Right cardiac atrium (tissue), 5 donors: ENCODE data around the gene PRIM2. TPM values are rescaled to one million over a fixed set of nuclear protein-coding genes. Genes with fewer than 3 reads are reported as not detected.
"Not testable (repeated sequence)": the region's sequence is repeated elsewhere in the genome, so short reads cannot be mapped to it uniquely, and the experiment has no call there.

Experiments used
- ATAC-seq, 2 donors: fragments of 200-7000 bp; cut with Tn5 transposase; one replicate each; pipeline versions ENCODE4 v1.8.0 to v1.9.1; 2020; ENCODE audit warnings: moderate library complexity in 2 of 2, mild to moderate bottlenecking in 1 of 2
- DNase-seq, 3 donors: peaks; one replicate each; pipeline ENCODE4 v3.0.0-alpha.2; 2020
- H3K27ac ChIP-seq: one replicate; pipeline ENCODE4 v1.5.1; 2013; ENCODE audit warnings: mild to moderate bottlenecking, low read length, control low read depth, moderate library complexity
- H3K27me3 ChIP-seq: one replicate; pipeline ENCODE4 v1.6.1; 2013; ENCODE audit not compliant: control insufficient read depth, insufficient read depth
- H3K4me1 ChIP-seq: one replicate; pipeline ENCODE4 v1.6.1; 2013; ENCODE audit warnings: low read length; ENCODE audit not compliant: control insufficient read depth, insufficient read depth
- H3K4me3 ChIP-seq: one replicate; pipeline ENCODE4 v1.5.1; 2013; ENCODE audit warnings: low read length, control low read depth
- H3K9me3 ChIP-seq: one replicate; pipeline ENCODE4 v1.6.1; 2013; ENCODE audit warnings: low read length; ENCODE audit not compliant: control insufficient read depth
- WGBS: extraction: QIAGEN DNeasy Blood & Tissue Kit; methylation state at CpG from one replicate; pipeline ENCODE4 v1.1.7; 2013; 5-methylcytosine and 5-hydroxymethylcytosine counted together
- intact Hi-C, 4 donors: fragments of 100-400 bp; cut with DNase I; formaldehyde crosslinking; loops; one replicate each; pipeline versions ENCODE4 v1.11.0 to v1.14.0; 2022 to 2023
- polyA plus RNA-seq: library from polyadenylated mRNA; stranded (reverse); fragments of 200-250 nt; gene quantifications from one replicate; pipeline ENCODE4 v1.2.3, GENCODE V29; 2013
- total RNA-seq, 4 donors: library from RNA; stranded (reverse); fragmentation: NEBNext Ultra II Directional; extraction: Animal tissue kit (Norgen Biotek cat#: 25700); gene quantifications; one replicate each; pipeline ENCODE4 v1.2.1, GENCODE V29; 2021
- donor health status: healthy with polysubstance abuse.
- donor health status: DM: no; HTN: yes; CAD: no.
- donor health status: DM: no; HTN: no; CAD: no.
- donor health status: DM: no; HTN: yes; CAD: no; lungs with severe emphysema.
- donor health status: DM: yes; HTN: yes; CAD: no.

PRIM2 gene
- total and polyA plus RNA-seq, 5 donors, result 3.1 to 6.7 (median 4.8) TPM

DNA sequence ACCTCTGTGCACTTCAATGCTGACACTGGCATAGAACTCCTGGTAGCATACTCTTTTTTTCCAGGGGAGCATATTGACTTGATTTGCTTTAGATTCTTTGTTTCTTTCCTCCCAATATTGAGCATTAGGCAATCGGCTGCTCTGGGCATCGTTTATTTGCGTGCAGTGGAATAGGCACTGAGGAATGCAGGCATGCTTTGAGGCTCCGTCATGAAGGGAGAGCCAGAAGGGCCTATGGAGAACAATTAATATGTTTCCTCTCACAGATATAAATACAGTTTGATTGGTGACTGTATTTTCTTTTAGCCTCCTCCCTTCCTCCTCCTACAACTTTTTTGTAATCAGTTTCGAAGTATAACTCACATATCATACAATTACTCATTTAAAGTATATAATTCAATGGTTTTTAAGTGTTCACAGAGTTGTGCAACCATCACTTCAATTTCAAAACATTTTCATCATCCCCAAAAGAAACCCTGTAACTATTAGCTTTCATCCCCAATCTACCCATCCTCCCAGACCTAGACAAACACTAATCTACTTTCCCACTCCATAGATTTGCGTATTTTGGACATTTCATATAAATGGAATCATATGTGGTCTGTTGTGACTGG, 157.5 kb downstream of the PRIM2 start:
- H3K4me1 ChIP-seq, H3K4me3 ChIP-seq, ATAC-seq, H3K27me3 ChIP-seq, H3K9me3 ChIP-seq, H3K27ac ChIP-seq, DNase-seq, intact Hi-C loops: not testable (repeated sequence)
- 92% methylated on average over 6 of the region's 6 CpGs for WGBS

DNA sequence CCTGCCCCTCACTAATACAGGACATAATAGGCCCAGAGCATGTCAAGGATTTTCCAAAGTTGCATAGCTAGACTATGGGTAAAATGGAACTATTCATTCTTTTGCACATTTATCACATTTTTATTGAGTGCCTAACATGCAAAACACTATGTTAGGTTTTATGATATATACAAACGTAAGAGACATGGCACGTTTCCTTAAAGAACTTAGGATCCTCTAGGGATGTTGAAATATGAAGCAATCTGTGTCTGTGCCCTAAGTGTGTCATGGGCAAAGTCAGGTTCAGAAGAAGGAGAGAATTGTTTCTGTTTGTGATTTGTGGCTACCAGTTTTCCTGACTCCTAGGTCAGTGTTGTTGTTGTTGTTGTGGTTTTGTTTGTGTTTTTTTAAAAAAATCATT, 158.2 kb downstream of the PRIM2 start:
- H3K27ac ChIP-seq, H3K27me3 ChIP-seq, ATAC-seq, H3K4me3 ChIP-seq, DNase-seq, H3K9me3 ChIP-seq, H3K4me1 ChIP-seq, intact Hi-C loops: not testable (repeated sequence)
- 86% methylated on average over 2 of the region's 2 CpGs for WGBS

- ATAC-seq, DNase-seq, H3K4me3 ChIP-seq, H3K27me3 ChIP-seq, H3K4me1 ChIP-seq, intact Hi-C loops, H3K9me3 ChIP-seq, H3K27ac ChIP-seq: not testable (repeated sequence)
These were observed 162.8 kb downstream of the PRIM2 start for GRCh38 chr6:57480194-57480593.

- H3K4me3 ChIP-seq, DNase-seq, H3K9me3 ChIP-seq, H3K27me3 ChIP-seq, intact Hi-C loops, ATAC-seq, H3K27ac ChIP-seq, H3K4me1 ChIP-seq: not testable (repeated sequence)
- WGBS, result 95% methylated on average over 1 of the region's 1 CpG
These were observed 163.7 kb downstream of the PRIM2 start for GRCh38 chr6:57481121-57481520.

DNA sequence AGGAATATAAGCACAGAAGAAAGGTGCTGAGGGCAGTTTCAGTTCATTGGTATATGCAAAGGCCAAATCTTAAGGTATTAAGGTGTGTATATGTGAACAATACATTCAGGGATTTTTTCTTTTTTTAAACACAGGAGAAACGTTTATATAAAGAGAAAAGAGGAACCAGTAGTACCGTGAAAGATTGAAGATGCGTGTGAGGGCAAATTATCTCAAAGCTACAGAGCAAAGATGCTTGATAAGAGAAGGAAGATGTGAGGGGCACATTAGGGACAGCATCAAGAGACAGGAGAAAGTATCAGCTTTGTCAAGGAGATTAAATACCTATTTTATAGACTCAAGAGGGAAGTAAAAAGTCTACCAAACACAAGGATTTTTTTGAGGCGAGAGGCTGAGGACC, 165.0 kb downstream of the PRIM2 start:
- ATAC-seq, intact Hi-C loops, H3K27ac ChIP-seq, DNase-seq, H3K9me3 ChIP-seq, H3K4me1 ChIP-seq, H3K4me3 ChIP-seq, H3K27me3 ChIP-seq: not testable (repeated sequence)
- 82% methylated on average over 4 of the region's 4 CpGs for WGBS

- ATAC-seq, H3K4me3 ChIP-seq, DNase-seq, H3K27ac ChIP-seq, H3K4me1 ChIP-seq, H3K9me3 ChIP-seq, intact Hi-C loops, H3K27me3 ChIP-seq: not testable (repeated sequence)
- WGBS, result 82% methylated on average over 4 of the region's 4 CpGs
These were observed 169.2 kb downstream of the PRIM2 start for GRCh38 chr6:57486494-57487081.

- H3K27ac ChIP-seq, intact Hi-C loops, H3K9me3 ChIP-seq, H3K4me3 ChIP-seq, ATAC-seq, H3K27me3 ChIP-seq, DNase-seq, H3K4me1 ChIP-seq: not testable (repeated sequence)
- 72% methylated on average over 3 of the region's 3 CpGs for WGBS
These were observed 171.1 kb downstream of the PRIM2 start for GRCh38 chr6:57488551-57488950.

- not testable (repeated sequence) for H3K27me3 ChIP-seq, ATAC-seq
These were observed 172.5 kb downstream of the PRIM2 start for GRCh38 chr6:57489887-57490286.

GRCh38 chr6:57491795-57492194, 174.4 kb downstream of the PRIM2 start:
- H3K4me3 ChIP-seq, H3K27me3 ChIP-seq, ATAC-seq, H3K27ac ChIP-seq, DNase-seq, intact Hi-C loops, H3K9me3 ChIP-seq, H3K4me1 ChIP-seq: not testable (repeated sequence)
- WGBS, result 96% methylated on average over 7 of the region's 7 CpGs

More at GRCh38 chr6:57489887-57490286, 172.5 kb downstream of the PRIM2 start:
- H3K4me3 ChIP-seq, DNase-seq, intact Hi-C loops, H3K27ac ChIP-seq, H3K9me3 ChIP-seq, H3K4me1 ChIP-seq: not testable (repeated sequence)

- WGBS, result 98% methylated on average over 2 of the region's 2 CpGs
- H3K27me3 ChIP-seq, H3K4me1 ChIP-seq, ATAC-seq, H3K9me3 ChIP-seq, intact Hi-C loops, H3K27ac ChIP-seq, DNase-seq, H3K4me3 ChIP-seq: not testable (repeated sequence)
These were observed 178.8 kb downstream of the PRIM2 start for GRCh38 chr6:57496251-57496650.

DNA sequence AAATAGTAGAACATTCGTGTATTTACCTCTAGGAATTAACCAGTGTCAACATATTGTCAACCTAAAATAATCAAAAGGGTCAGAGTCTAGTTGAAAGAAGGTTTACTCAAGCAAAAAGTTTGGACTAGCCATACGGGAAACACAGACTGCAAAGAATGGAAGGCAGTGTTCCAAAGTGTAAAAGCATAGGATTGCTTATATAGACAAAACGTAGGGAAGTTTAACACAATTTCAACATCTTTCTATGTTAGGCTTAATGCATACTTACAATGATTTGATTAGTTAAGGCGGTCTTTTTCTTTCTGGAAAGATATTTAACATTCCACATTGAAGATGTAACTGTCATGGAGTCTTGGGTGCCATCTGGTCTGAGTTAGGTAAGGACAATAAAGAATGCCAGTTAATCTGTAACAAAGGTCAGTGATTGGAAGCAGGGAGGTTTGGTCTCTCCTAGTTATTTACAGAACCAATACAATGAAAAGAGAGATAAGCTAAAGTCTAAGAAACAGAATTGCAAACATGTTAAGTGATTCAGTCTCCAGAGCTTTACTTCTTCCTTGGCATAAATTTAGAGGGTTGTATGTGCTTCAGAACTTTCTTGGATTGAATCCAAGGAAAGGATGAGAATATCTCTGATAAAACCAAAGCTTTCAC, 183.1 kb downstream of the PRIM2 start:
- H3K4me3 ChIP-seq, H3K27me3 ChIP-seq, H3K9me3 ChIP-seq, intact Hi-C loops, H3K4me1 ChIP-seq, H3K27ac ChIP-seq, ATAC-seq, DNase-seq: not testable (repeated sequence)
- 75% methylated on average over 4 of the region's 4 CpGs for whole genome bisulfite sequencing
